IPS-15b (cell line): Measurements from ENCODE around the gene MBLAC1.

Experiments used
- H3K27me3 ChIP-seq: one replicate; pipeline ENCODE4 v1.6.1; 2013; ENCODE audit warnings: low read length; ENCODE audit not compliant: control insufficient read depth, insufficient read depth
- H3K36me3 ChIP-seq: one replicate; pipeline ENCODE4 v1.6.1; 2013; ENCODE audit warnings: low read length; ENCODE audit not compliant: control insufficient read depth, insufficient read depth
- H3K4me1 ChIP-seq: one replicate; pipeline ENCODE4 v1.6.1; 2013; ENCODE audit warnings: mild to moderate bottlenecking, low read length; ENCODE audit not compliant: control insufficient read depth, insufficient read depth
- H3K4me3 ChIP-seq: one replicate; pipeline ENCODE4 v1.5.1; 2013; ENCODE audit warnings: low read depth, low read length
- H3K9ac ChIP-seq: one replicate; pipeline ENCODE4 v1.6.1; 2013; ENCODE audit warnings: low read depth, mild to moderate bottlenecking, low read length
- H3K9me3 ChIP-seq: one replicate; pipeline ENCODE4 v1.6.1; 2013; ENCODE audit warnings: mild to moderate bottlenecking, low read length; ENCODE audit not compliant: control insufficient read depth, insufficient read depth

Gene MBLAC1

GRCh38 chr7:100126931-100127865 is at the start of gene MBLAC1:
Gene MBLAC1 (plus strand): TSS chr7:100126967. CDS start chr7:100127396, 429 bp downstream.
- no peaks in the 10 kb centered on the region for H3K4me1 ChIP-seq
- H3K9me3 ChIP-seq: no peaks in the 10 kb centered on the region
- peaks cover 17% of the 10 kb centered on the region for H3K27me3 ChIP-seq
- peak within 1 kb of the TSS; percentile 99 for H3K4me3 ChIP-seq
- H3K36me3 ChIP-seq: no peaks in the 10 kb centered on the region
- H3K9ac ChIP-seq: peak within 1 kb of the TSS; percentile 97

DNA sequence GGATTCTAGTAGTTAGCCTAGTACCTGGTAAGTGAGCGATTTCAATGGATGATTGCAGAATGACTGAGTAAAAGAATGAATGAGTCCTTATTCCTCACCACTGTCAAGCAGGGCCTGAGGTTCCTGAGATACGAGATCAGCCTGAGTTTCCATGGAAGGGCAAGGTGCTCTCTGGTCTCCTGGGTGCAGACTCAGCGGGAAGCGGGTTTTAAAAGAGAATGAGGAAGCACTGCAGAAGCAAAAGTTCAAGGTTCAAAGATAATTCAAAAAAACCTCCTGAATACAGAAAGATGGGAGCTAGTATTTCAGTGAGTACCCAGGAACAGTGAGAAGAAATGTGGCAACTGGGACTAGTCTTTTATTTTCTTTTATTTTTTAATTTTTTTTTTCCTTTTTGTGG is 49.6 kb upstream of the MBLAC1 start:
- Histone ChIP-seq H3K4me3 (no peak overlapping the region), H3K27me3 (no peaks in the 10 kb centered on the region), H3K9me3 (peaks cover 8% of the 10 kb centered on the region), H3K4me1 (no peaks in the 10 kb centered on the region), H3K36me3 (peaks cover 62% of the 10 kb centered on the region), H3K9ac (no peak overlapping the region)

- Histone ChIP-seq H3K9me3 (no peaks in the 10 kb centered on the region), H3K9ac (no peak overlapping the region), H3K4me1 (peaks cover 6% of the 10 kb centered on the region), H3K36me3 (peaks cover 43% of the 10 kb centered on the region), H3K27me3 (no peaks in the 10 kb centered on the region), H3K4me3 (no peak overlapping the region)
These were observed 47.7 kb upstream of the MBLAC1 start for GRCh38 chr7:100079024-100079560.

- Histone ChIP-seq H3K36me3 (peaks cover 25% of the 10 kb centered on the region), H3K9ac (peak overlapping the region; percentile 80), H3K4me1 (peaks cover 6% of the 10 kb centered on the region)
These were observed 45.7 kb upstream of the MBLAC1 start for GRCh38 chr7:100080907-100081534.

DNA sequence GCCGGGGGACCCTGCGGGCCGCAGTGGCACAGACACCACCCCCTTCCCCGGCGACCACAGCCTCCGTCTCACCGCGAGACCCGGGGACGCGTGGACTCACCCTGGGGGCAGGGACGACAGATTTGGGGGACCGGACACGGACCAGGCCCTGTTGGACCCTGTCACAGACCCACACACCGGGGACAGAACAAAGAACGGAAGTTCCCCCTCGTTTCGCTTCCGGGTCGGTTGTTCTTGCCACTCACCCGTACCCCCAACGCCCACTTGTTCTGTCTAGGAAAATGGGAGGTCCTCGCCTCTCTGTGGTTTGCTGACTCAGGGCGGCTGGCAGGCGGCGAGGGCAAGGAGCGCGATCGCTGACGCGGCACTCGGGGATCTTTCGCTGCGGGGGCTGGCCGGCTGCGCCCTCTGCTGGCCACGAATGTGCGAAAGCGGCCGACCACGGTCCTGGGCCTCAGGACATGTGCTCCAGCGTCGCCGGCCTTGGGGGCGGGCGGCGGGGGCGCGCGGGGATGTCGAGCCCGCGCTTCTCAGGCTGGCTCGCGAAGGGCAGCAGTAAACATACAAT is 45.1 kb upstream of the MBLAC1 start, which contains the start of gene ZNF3:
ZNF3 (minus strand) TSS at position 189 of the 568 bp plus-strand sequence. CDS start 4,366 bp downstream, outside the sequence.
- H3K4me3 ChIP-seq: peak within 1 kb of the TSS; percentile 67
- H3K36me3 ChIP-seq: peaks cover 19% of the 10 kb centered on the region
- H3K9ac ChIP-seq: peak within 1 kb of the TSS; percentile 80
- no peaks in the 10 kb centered on the region for H3K27me3 ChIP-seq
- H3K9me3 ChIP-seq: no peaks in the 10 kb centered on the region
- peaks cover 6% of the 10 kb centered on the region for H3K4me1 ChIP-seq

More at GRCh38 chr7:100080907-100081534, 45.7 kb upstream of the MBLAC1 start:
- H3K27me3 ChIP-seq: no peaks in the 10 kb centered on the region
- H3K4me3 ChIP-seq: peak overlapping the region; percentile 67
- no peaks in the 10 kb centered on the region for H3K9me3 ChIP-seq

GRCh38 chr7:100082978-100083377 is 43.8 kb upstream of the MBLAC1 start:
- H3K4me3 ChIP-seq: peak overlapping the region; percentile 61
- H3K27me3 ChIP-seq: no peaks in the 10 kb centered on the region
- no peaks in the 10 kb centered on the region for H3K9me3 ChIP-seq
- peaks cover 11% of the 10 kb centered on the region for H3K36me3 ChIP-seq
- H3K4me1 ChIP-seq: peaks cover 6% of the 10 kb centered on the region
- H3K9ac ChIP-seq: no peak overlapping the region

GRCh38 chr7:100085515-100085914 is 41.3 kb upstream of the MBLAC1 start:
- Histone ChIP-seq H3K4me3 (no peak overlapping the region), H3K4me1 (peaks cover 9% of the 10 kb centered on the region), H3K36me3 (peaks cover 3% of the 10 kb centered on the region), H3K9me3 (no peaks in the 10 kb centered on the region), H3K27me3 (no peaks in the 10 kb centered on the region), H3K9ac (no peak overlapping the region)

DNA sequence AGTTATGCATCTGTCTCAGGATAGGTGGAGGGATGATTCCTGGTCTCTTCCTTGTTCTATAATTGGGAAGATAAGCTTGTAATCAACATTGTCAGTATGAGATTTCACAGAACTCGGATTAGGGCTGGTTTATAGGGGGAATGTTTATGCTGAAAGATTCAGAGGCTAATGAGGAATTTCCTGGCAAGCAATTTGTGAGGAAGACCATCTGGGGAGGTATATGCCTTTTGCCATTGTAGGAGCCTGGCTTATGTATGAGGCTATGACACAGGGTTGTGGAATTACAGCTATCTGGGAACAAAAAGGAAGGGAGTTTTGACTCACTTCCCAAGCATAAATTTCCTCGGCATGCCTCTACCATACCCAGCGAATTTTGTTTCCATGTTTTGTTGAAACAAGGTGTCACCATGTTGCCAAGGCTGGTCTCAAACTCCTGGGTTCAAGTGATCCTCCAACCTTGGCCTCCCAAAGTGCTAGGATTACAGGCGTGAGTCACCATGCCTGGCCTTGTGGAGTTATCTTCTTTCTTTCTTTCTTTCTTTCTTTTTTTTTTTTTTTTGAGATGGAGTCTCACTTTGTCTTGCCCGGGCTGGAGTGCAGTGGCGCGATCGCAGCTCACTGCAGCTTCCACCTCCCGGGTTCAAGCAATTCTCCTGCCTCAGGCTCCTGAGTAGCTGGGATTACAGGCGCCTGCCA is 39.6 kb upstream of the MBLAC1 start:
- Histone ChIP-seq H3K36me3 (peaks cover 19% of the 10 kb centered on the region), H3K9ac (no peak overlapping the region), H3K4me3 (no peak overlapping the region), H3K27me3 (no peaks in the 10 kb centered on the region), H3K9me3 (no peaks in the 10 kb centered on the region), H3K4me1 (peaks cover 9% of the 10 kb centered on the region)

DNA sequence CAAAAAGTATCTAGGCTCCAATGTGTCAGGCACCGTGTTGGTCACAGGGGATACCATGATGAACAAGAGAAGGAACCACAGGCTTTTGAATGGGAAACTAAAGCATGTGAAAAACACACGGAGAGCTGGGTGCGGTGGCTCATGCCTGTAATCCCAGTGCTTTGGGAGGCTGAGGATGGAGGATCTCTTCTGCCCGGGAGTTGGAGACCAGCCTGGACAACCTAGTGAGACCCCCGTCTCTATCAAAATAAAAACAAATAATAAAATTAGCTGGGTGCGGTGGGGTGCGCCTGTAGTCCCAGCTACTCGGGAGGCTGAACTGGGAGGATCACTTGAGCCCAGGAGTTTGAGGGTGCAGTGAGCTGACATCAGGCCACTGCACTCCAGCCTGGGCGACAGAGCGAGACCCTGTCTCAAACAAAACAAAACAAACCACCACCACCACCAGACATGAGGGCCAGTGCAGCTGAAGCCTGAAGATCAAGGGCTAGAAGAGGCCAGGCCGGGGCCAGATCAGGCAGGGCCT is 38.6 kb upstream of the MBLAC1 start:
- Histone ChIP-seq H3K4me1 (peaks cover 3% of the 10 kb centered on the region), H3K4me3 (peak overlapping the region; percentile 71), H3K27me3 (no peaks in the 10 kb centered on the region), H3K36me3 (peaks cover 26% of the 10 kb centered on the region), H3K9ac (peak overlapping the region; percentile 93), H3K9me3 (no peaks in the 10 kb centered on the region)

DNA sequence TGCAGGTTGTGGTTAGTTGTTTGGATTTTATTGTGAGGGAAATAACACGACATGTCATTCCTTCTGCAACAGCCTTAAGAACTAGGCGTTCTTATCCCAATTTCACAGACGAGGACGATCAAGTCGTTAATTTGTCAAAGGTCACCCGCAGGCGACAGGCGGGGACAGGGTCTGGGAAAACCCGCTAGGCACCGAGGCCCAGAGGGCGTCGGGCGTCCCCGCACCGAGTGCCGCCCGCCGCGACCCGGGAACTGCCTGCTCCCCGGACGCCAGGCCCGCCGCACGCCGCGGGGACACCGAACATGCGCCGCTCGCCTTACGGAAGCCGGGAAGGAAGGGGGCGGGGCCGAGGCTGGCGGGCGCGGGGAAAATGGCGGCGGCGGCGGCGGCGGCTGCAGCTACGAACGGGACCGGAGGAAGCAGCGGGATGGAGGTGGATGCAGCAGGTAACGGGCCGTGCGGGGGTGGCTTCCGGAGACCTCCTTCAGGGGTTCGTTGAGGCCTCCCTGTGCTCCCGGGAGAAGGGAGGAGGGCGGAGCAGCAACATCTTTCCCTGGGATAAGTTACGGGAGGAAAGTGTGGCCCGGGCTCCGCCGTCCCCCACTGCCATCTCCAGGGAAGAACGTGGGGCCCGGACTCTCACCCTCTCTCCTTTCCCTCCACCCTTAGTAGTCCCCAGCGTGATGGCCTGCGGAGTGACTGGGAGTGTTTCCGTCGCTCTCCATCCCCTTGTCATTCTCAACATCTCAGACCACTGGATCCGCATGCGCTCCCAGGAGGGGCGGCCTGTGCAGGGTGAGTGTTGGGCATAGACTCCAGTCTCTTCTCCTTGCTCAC is 37.9 kb upstream of the MBLAC1 start, which contains the start of gene COPS6:
COPS6 (plus strand) TSS at position 349 of the 837 bp plus-strand sequence; CDS start at position 371, 22 bp downstream.
- H3K36me3 ChIP-seq: peaks cover 33% of the 10 kb centered on the region
- H3K4me3 ChIP-seq: peak within 1 kb of the TSS; percentile 94
- no peaks in the 10 kb centered on the region for H3K27me3 ChIP-seq
- peak within 1 kb of the TSS; percentile 93 for H3K9ac ChIP-seq
- no peaks in the 10 kb centered on the region for H3K9me3 ChIP-seq
- peaks cover 3% of the 10 kb centered on the region for H3K4me1 ChIP-seq
